HG03432 (cell line): Measurements from ENCODE around the gene NTRK3.

Source experiments
- ATAC-seq: cut with Tn5 transposase; IDR thresholded peaks from one replicate; pipeline ENCODE4 v1.9.1; 2021; ENCODE audit warnings: mild to moderate bottlenecking, moderate library complexity; ENCODE audit not compliant: unreplicated experiment

NTRK3 gene

DNA sequence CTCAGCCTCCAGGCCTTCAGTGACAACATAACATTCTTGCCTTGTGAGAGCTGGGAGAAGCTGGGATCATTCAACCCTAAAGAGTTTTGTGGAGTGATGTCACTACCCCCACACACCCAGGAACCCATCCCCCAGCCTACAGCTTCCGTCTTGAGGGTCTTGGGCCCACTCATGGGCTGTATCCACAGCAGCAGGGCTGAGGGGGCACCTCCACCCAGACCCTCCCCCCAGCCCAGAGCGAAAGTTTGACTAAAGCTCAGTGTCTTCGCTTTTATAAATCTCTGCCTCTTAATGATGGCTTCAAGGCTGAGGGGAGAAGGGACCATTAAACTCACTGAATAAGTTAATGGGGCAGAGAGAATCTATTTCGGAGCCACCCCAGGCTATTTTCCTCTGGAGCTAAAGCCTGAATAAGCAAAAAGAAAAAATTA, 23.8 kb downstream of the NTRK3 start:
- no peak for ATAC-seq

- no peak for ATAC-seq
These were observed 24.5 kb downstream of the NTRK3 start for GRCh38 chr15:88231909-88232644.

DNA sequence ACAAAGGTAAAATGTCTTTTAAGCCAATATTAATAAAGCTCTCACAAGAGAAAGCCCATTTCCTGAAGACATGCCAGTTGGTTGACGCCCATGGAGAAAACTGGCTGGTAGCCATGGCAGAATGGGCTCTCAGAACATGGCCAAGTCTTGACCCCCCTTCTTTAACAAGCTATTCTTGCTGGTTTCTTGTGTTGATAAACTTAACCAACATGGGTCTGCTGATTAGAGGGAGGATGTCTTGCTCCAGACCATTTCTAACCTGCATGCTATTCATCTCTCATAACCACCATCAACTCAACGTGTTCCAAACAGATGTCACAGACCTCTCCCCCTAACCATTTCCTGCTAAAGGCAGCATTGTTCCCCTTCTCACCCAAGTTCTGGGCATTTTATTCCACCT, 25.7 kb downstream of the NTRK3 start:
- ATAC-seq = no peak

DNA sequence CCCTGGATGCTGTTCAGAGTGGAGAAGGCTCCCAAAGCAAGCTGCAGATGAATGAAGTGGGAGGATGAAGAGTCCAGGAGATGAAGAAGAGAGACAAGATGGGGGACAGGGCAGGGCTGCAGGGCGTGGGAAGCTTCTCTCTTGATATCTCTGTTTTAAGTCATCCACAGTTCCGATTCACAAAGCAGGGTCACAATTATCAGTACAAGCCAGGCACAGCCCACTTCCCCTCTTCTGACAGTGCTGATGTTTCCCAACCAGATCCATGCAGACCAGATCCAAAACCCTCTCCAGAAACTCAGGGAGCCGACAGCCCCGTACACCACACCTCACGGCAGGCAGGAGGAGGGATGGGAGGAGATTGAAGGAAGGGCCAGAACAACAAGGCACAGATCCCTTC, 31.1 kb downstream of the NTRK3 start:
- no peak for ATAC-seq

DNA sequence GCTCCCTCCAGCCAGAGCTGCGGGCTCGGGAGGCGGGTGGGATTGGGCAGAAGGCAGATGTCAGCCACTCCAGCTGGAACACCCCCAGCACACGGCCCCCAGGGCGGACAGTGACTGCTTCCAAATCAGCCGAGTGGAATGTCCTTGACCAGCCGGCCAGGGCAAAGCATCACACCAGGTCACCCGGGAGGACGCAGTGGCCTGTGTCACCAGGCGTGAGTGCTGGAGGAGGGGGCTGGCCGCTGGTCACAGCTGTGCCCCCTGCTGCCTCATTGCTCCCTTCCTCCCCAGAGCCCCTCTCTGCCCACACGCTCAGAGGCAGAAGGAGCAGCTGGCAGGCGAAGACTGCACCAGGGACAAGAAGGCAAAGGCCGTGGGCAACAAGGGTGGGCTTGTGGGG, 33.5 kb downstream of the NTRK3 start:
- ATAC-seq = no peak

GRCh38 chr15:88221836-88222235, 34.7 kb downstream of the NTRK3 start:
- no peak for ATAC-seq

DNA sequence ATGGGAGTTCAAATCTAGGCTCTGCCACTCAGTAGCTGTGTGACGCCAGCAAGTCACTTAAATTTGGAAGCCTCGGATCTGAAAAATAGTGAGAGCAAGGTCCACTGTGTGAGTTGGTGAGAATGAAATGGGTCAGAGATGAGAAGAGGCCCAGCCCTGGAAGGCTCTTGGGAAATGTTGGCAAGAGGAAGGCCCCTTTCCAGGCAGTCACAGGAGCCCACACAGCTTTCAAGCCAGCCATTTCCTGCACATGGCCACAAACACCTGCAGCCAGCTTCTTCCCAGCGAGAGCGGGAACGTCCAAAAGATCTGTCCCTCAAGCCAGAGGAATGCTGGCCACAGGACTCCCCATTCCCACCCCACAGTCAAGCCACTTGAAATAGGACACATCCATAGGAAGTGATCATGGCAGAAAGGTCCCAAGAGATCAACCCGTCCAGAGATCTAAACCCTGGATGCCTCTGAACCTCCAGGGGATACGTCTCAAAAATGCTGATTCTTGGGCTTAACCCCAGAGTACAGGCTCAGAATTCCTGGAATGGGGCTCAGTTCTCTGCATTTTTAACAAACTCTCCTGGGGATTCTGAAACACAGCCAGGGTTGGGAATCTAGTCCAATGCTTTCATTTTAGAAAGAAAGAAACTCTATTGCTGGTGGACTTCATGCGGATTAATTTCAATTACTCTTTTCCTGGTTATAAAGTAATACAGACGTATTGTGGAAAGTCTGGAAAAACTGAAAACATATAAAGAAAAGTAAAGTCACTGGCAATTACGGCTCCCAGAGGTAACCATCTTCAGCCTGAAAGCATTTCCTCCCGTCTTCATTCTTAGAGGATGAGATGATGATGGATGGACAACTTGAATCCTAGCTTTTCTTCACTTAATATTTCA, 35.9 kb downstream of the NTRK3 start:
- no peak for ATAC-seq

DNA sequence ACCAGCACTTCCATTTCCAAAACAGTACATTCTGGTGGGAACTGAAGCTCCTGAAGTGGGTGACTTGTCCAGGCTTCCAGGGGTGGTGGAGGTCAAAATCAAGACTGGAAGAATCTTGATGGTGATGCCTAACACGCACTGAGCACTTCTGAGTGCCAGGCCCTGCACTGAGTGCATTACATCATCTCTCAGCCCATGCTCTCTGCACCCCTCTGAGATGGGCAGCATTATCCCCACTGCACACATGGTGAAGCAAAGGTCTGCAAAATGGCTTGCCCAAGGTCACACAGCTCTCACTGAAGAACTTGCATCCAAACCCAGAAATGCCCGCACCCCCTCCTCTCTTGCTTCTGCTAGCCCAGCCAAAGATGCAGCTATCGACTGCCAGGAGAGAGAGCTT, 36.9 kb downstream of the NTRK3 start:
- ATAC-seq = no peak

- ATAC-seq = no peak
These were observed 37.9 kb downstream of the NTRK3 start for GRCh38 chr15:88218557-88219221.

- ATAC-seq = no peak
These were observed 41.4 kb downstream of the NTRK3 start for GRCh38 chr15:88215066-88215648.

- ATAC-seq = no peak
These were observed 47.4 kb downstream of the NTRK3 start for GRCh38 chr15:88209111-88209510.

DNA sequence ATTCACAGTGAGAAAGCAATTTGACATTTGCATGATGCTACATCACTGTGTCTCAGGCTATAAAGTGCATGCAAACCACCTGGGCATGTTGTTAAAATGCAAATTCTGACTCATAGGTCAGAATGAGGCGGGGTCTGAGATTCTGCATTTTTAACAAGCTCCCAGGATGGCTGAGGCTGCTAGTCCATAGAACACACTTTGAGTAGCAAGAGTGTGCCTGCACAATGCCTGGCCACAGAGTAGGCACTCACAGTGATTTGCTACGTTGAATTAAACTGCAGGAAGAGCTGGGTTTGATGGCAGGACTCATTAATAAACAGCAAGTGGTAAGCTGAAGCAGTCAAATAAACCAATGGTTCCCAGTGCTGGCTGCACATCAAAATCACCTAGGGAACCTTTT, 48.1 kb downstream of the NTRK3 start:
- no peak for ATAC-seq

DNA sequence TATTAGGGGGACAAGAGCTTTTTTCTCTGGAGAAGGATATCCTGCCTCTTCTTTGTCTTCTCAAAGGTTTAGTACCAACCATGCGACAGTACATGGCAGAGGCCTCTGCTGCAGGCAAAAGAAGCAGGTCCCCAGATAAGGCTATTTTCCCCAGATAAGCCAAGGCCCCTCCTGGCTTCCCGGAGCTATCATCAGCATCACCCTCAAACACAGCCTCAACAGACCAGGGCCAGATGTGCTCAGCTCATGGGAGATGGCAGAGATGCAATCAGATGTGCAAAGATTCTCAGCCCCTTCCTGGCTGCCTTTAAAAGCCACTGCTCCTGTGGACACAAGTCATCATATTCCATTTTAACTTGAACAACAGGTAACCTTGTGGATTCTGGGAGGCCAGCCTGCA, 49.0 kb downstream of the NTRK3 start:
- no peak for ATAC-seq

GRCh38 chr15:88204584-88204983, 52.0 kb downstream of the NTRK3 start:
- no peak for ATAC-seq

- ATAC-seq = no peak
These were observed 54.3 kb downstream of the NTRK3 start for GRCh38 chr15:88202231-88202630.

DNA sequence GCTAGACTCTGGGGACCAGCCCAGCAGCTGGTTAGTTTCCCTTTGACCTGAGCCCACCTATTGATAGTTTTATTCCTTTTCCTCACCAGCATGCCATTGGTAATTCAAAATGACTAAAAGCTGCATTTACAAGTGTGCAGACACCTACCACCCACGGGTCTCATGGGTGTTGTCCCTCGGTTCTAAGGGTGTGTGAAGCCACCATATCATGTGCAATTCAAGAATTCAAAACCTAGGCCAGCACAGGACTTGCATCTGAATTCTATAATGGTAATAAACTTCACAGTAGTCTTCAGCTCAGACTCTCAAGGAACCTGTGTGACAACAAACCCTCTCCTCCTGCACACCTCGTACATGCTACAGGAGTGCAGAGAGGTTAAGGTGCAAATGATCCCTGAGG, 55.3 kb downstream of the NTRK3 start:
- ATAC-seq = no peak

DNA sequence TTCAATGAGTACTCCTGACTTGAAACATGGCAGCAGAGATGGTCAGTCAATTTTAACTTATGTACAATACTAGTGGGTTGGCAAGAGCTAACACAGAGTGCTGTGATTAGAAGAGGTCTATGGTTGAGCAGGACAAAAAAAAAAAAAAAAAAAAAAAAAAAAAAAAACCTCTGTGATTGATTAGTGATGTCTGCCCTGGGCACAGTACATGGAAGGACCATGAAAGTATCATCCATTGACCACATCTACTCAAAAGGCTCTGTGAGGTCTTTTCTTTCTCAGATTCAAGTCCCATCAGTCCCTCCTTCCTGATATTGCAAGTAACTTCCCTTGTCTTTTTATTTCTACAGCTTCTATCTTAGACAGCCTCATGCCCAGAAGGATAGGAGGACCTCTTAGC, 59.6 kb downstream of the NTRK3 start:
- ATAC-seq = no peak

DNA sequence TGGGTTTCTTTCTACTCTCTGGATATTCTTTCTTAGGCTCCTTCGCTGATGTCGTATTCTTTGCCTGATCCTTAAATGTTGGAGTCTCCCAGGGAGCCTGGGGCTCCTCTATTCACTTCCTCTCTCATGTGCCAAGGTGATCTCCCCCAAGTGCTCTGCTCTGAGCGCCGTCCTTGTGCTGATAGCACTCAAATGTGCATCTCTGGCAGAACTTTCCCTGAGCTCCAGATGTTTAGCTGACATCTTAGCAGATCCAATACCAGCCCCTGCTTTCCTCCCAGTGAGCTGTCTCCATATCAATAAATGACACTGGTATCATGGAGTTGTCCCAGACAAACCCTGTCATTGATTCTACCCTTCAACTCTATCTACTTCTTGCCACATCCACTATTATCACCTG, 62.4 kb downstream of the NTRK3 start:
- ATAC-seq = no peak

DNA sequence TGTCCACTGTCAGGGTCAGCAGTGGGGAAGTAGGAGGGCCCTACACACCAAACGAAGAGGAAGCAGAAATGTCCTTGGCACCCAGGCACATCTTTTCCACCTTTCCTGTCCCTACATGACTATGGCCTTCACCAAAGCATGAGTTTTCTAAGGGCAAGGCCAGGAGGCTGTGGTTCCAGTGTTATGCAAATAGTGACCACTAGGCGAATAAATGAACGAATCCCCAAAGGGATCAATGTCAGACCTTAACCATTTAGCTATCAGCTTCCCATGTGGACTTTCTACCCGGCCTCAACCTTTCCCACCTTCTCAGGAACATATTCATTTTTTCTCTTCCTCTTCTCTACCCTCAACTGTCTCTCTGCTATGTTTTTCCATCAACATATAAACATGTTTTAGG, 63.1 kb downstream of the NTRK3 start:
- no peak for ATAC-seq

DNA sequence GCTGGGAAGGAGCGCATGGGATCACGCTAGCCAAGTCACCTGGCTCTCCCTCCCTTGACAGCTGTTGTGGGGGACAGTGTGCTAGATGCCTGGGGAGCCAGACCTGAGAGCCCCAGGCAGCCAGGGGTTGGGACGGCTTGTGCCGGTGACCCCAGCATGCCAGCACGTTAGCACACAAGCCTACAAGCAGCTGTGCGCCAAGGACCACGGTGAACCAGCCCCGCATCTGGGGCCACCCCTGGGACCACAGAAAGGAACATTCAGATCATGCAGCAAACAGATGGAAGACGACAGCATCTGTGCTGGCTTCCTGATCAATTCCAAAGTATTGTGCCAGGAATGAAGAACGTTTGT, 64.8 kb downstream of the NTRK3 start:
- no peak for ATAC-seq

GRCh38 chr15:88190232-88190631, 66.3 kb downstream of the NTRK3 start:
- no peak for ATAC-seq
